ENCODE results near the gene CACNA2D2.

Gene CACNA2D2

DNA sequence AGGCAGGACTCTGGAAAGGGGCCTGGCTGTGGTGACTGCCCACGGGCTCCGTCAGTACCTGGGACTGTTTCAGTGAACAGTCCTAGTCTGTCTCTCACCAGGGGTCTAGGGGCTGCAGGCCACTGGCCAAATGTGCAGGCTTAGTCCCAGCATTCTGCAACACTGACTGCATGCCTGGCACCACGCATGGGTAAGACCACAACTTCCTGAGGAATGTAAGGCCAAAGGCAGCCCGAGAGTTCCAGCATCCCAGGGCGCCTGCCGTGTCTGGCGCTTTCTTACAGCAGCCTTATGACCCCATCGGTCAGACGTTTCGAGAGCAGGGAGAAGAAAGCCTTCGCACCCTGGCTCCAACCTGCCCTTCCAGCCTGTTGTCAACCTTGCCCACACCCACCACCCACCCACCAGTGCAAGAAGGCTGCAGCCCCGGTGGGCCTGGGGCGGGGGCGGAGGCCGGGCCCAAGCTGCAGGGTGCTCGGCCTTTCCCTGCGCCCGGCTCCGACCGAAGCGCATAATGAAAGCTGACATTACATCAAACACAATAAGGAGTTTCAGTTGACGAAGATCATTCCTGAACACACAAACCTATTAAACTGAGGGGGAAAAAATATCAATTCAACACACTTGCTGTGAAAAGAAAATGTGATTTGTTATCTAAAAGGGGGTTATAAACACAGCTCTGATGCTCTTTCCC, 114.6 kb downstream of the CACNA2D2 start:
- no peak overlapping the region for H3K27ac Mint-ChIP-seq
- no peaks in the 10 kb centered on the region for H3K27me3 Mint-ChIP-seq (ENCODE audit: low read depth)
- peaks cover 4% of the 10 kb centered on the region for H3K4me1 Mint-ChIP-seq (ENCODE audit: low read depth)
- no peak for DNase-seq (ENCODE audit: low spot score)
- H3K9me3 Mint-ChIP-seq = no peaks in the 10 kb centered on the region
- H3K36me3 Mint-ChIP-seq (ENCODE audit: low read depth) = no peaks in the 10 kb centered on the region
- H3K4me3 Mint-ChIP-seq = no peak overlapping the region

DNA sequence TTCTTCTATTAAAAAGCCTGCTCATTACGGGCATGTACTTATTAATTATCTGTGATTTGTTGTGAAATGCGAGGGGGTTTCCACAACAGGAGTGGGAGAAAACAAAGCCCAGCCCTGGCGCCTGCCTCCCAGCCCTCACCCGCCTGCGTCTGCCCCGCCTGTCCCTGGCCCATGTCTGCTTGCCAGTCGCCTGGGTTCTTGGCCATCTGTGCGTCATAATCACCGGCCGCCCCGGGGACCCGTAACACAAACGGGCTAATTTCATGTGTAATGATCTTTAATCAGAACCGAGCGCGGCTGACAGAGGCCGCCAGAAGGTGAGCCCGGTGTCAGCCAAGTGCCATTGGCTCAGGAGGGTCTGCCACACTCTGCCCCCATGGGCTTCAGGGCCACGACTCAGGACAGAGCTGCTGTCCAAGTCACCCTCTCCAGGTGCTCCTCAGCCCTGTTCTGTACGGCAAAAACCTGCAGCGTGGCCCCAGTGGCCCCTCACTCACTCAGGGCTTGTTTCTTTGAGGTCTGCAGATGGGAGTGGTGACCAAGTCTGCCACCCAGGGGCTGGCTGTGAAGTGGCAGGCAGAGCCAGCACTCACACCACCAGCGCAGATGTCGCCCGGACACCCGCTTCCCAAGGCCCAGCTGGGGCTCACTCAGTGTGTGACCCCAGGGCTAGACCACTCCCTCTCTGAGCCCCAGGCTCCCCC, 115.3 kb downstream of the CACNA2D2 start:
- Mint-ChIP-seq H3K27me3 (ENCODE audit: low read depth) (no peaks in the 10 kb centered on the region), H3K9me3 (no peaks in the 10 kb centered on the region), H3K36me3 (ENCODE audit: low read depth) (no peaks in the 10 kb centered on the region), H3K4me3 (no peak overlapping the region), H3K27ac (no peak overlapping the region), H3K4me1 (ENCODE audit: low read depth) (peaks cover 4% of the 10 kb centered on the region)
- no peak for DNase-seq (ENCODE audit: low spot score)

- Mint-ChIP-seq H3K4me1 (ENCODE audit: low read depth) (no peaks in the 10 kb centered on the region), H3K27me3 (ENCODE audit: low read depth) (no peaks in the 10 kb centered on the region), H3K4me3 (no peak overlapping the region), H3K27ac (no peak overlapping the region), H3K9me3 (no peaks in the 10 kb centered on the region), H3K36me3 (ENCODE audit: low read depth) (no peaks in the 10 kb centered on the region)
- no peak for DNase-seq (ENCODE audit: low spot score)
These were observed 117.7 kb downstream of the CACNA2D2 start for GRCh38 chr3:50385754-50386153.

DNA sequence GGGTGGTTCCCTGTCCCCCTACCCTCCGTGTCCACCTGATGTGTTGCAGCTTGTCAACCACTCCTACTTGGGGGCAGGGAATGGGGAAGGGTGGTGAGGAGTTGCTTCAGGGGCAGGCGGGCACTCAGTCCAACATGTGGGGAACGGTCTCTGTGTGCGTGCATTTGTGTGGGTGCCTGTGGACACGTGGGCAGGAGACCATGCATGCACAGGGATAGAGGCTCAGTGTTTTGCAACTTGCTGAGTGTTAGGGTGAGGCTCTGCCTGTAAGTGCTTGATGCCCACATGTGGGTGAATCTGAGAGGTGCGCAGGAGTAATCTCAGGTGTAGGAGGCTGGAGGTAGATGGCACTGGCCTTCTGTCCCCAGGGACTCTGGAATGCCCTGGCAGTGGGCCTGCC, 119.7 kb downstream of the CACNA2D2 start:
- Mint-ChIP-seq H3K9me3 (no peaks in the 10 kb centered on the region), H3K36me3 (ENCODE audit: low read depth) (no peaks in the 10 kb centered on the region), H3K4me1 (ENCODE audit: low read depth) (no peaks in the 10 kb centered on the region), H3K27ac (no peak overlapping the region), H3K4me3 (no peak overlapping the region), H3K27me3 (ENCODE audit: low read depth) (no peaks in the 10 kb centered on the region)
- DNase-seq (ENCODE audit: low spot score) = no peak

DNA sequence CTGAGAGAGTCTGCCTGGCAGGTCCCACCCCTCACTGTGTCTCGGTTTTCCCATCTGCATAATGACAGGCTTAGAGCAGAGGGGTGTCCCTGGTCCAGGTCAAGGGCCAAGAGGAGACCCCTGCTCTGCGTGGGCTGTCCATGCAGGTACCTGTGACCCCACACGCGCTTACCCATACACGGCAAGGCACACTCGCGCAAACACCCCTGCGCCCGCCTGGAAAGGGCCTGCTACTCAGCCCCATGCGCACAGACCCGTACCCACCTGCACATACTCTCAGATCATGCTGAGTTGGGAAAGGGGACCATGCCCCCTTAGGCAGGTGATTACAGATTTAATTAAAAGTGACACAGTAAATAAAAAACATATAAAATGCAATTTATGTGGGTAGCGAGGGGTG, 120.7 kb downstream of the CACNA2D2 start:
- H3K27ac Mint-ChIP-seq = no peak overlapping the region
- H3K36me3 Mint-ChIP-seq (ENCODE audit: low read depth) = no peaks in the 10 kb centered on the region
- H3K4me1 Mint-ChIP-seq (ENCODE audit: low read depth) = no peaks in the 10 kb centered on the region
- DNase-seq (ENCODE audit: low spot score) = no peak
- H3K27me3 Mint-ChIP-seq (ENCODE audit: low read depth) = no peaks in the 10 kb centered on the region
- H3K4me3 Mint-ChIP-seq = no peak overlapping the region
- no peaks in the 10 kb centered on the region for H3K9me3 Mint-ChIP-seq

GRCh38 chr3:50381383-50381782, 122.1 kb downstream of the CACNA2D2 start:
- Mint-ChIP-seq H3K27me3 (ENCODE audit: low read depth) (no peaks in the 10 kb centered on the region), H3K36me3 (ENCODE audit: low read depth) (no peaks in the 10 kb centered on the region), H3K27ac (no peak overlapping the region), H3K9me3 (no peaks in the 10 kb centered on the region), H3K4me1 (ENCODE audit: low read depth) (no peaks in the 10 kb centered on the region), H3K4me3 (no peak overlapping the region)
- no peak for DNase-seq (ENCODE audit: low spot score)

GRCh38 chr3:50380405-50381085, 122.9 kb downstream of the CACNA2D2 start:
- no peak for DNase-seq (ENCODE audit: low spot score)
- no peak overlapping the region for H3K27ac Mint-ChIP-seq
- no peaks in the 10 kb centered on the region for H3K9me3 Mint-ChIP-seq
- no peaks in the 10 kb centered on the region for H3K4me1 Mint-ChIP-seq (ENCODE audit: low read depth)
- H3K27me3 Mint-ChIP-seq (ENCODE audit: low read depth) = no peaks in the 10 kb centered on the region
- no peaks in the 10 kb centered on the region for H3K36me3 Mint-ChIP-seq (ENCODE audit: low read depth)
- H3K4me3 Mint-ChIP-seq = no peak overlapping the region

DNA sequence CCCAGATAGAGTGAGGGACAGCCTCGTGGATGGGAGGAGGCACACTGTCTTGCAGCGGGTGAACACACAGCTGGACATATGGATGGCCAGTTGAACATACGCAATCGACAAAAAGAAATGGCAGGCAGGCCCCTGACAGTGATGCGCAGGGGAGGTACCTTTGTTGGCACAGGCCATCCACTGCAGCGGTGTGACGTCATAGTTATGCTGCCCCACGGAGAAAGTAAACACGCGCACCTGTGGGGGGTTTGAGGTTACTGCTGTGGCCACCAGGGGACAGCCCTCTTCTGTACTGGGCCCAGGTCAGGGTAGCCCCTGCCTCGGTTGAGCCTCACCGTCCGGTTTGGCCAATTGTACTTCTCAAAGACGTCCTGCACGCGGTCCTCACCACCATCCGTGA, 124.7 kb downstream of the CACNA2D2 start:
- H3K4me3 Mint-ChIP-seq = no peak overlapping the region
- no peaks in the 10 kb centered on the region for H3K4me1 Mint-ChIP-seq (ENCODE audit: low read depth)
- H3K9me3 Mint-ChIP-seq = no peaks in the 10 kb centered on the region
- no peaks in the 10 kb centered on the region for H3K27me3 Mint-ChIP-seq (ENCODE audit: low read depth)
- DNase-seq (ENCODE audit: low spot score) = no peak
- H3K27ac Mint-ChIP-seq = no peak overlapping the region
- H3K36me3 Mint-ChIP-seq (ENCODE audit: low read depth) = no peaks in the 10 kb centered on the region

- H3K27me3 Mint-ChIP-seq (ENCODE audit: low read depth) = no peaks in the 10 kb centered on the region
- no peaks in the 10 kb centered on the region for H3K9me3 Mint-ChIP-seq
- no peak for DNase-seq (ENCODE audit: low spot score)
- no peak overlapping the region for H3K4me3 Mint-ChIP-seq
- peaks cover 2% of the 10 kb centered on the region for H3K4me1 Mint-ChIP-seq (ENCODE audit: low read depth)
- H3K27ac Mint-ChIP-seq = peak overlapping the region; percentile 24
- H3K36me3 Mint-ChIP-seq (ENCODE audit: low read depth) = no peaks in the 10 kb centered on the region
These were observed 125.4 kb downstream of the CACNA2D2 start for GRCh38 chr3:50378024-50378423.

GRCh38 chr3:50375258-50375931, 128.0 kb downstream of the CACNA2D2 start:
- Mint-ChIP-seq H3K4me1 (ENCODE audit: low read depth) (peaks cover 2% of the 10 kb centered on the region), H3K9me3 (no peaks in the 10 kb centered on the region), H3K27me3 (ENCODE audit: low read depth) (no peaks in the 10 kb centered on the region), H3K36me3 (ENCODE audit: low read depth) (no peaks in the 10 kb centered on the region), H3K27ac (no peak overlapping the region), H3K4me3 (no peak overlapping the region)
- DNase-seq (ENCODE audit: low spot score) = no peak

GRCh38 chr3:50374363-50375257, 128.8 kb downstream of the CACNA2D2 start:
- Mint-ChIP-seq H3K27ac (no peak overlapping the region), H3K9me3 (no peaks in the 10 kb centered on the region), H3K27me3 (ENCODE audit: low read depth) (no peaks in the 10 kb centered on the region), H3K4me1 (ENCODE audit: low read depth) (peaks cover 2% of the 10 kb centered on the region), H3K36me3 (ENCODE audit: low read depth) (no peaks in the 10 kb centered on the region), H3K4me3 (no peak overlapping the region)
- DNase-seq (ENCODE audit: low spot score) = no peak

GRCh38 chr3:50373146-50374051, 130.0 kb downstream of the CACNA2D2 start:
- Mint-ChIP-seq H3K27ac (peak overlapping the region; percentile 53), H3K9me3 (no peaks in the 10 kb centered on the region), H3K27me3 (ENCODE audit: low read depth) (no peaks in the 10 kb centered on the region), H3K4me1 (ENCODE audit: low read depth) (peaks cover 2% of the 10 kb centered on the region), H3K4me3 (no peak overlapping the region), H3K36me3 (ENCODE audit: low read depth) (no peaks in the 10 kb centered on the region)
- no peak for DNase-seq (ENCODE audit: low spot score)
